Activated CD8-positive, alpha-beta memory T cell treated with anti-CD3 and anti-CD28 coated beads for 36 hours (primary cell): ENCODE measurements around the gene ZCCHC4. TPM values are rescaled to one million over a fixed set of nuclear protein-coding genes. Genes with fewer than 3 reads are reported as not detected.

ENCODE experiments used
- CTCF ChIA-PET: fragments of 350-600 bp; sonication (Branson Sonifier 250); formaldehyde crosslinking; loops from one replicate; lab custom pipeline; 2021; ENCODE audit warnings: antibody characterized with exemption; lab: Charles Lee
- POLR2A ChIA-PET: fragments of 350-600 bp; sonication (Branson Sonifier 250); formaldehyde crosslinking; loops from one replicate; lab custom pipeline; 2021; ENCODE audit warnings: antibody characterized with exemption; lab: Charles Lee
- total RNA-seq, 2 experiments: library from RNA; stranded (reverse); gene quantifications; one replicate each; pipeline ENCODE4 v1.2.3, GENCODE V29; 2021

ZCCHC4 gene
- total RNA-seq = 10 to 100 TPM; 15.3 to 15.9 TPM

GRCh38 chr4:25312496-25313200 is at the start of gene ZCCHC4:
Gene ZCCHC4, plus strand, starts transcription at chr4:25312774. Its CDS starts 36 bp downstream, at chr4:25312810.
- ChIA-PET POLR2A (interaction anchor here (0.8 to 1.8 kb wide), 7 partner anchors 8 to 152 kb away, joined by 3 to 16 read pairs (median 6); partner anchors contain the start of genes ANAPC4, PI4K2B and SEPSECS), CTCF (interaction anchor here (0.6 to 3.5 kb wide), 25 partner anchors 9 to 717 kb away, joined by 3 to 22 read pairs (median 4); partner anchors contain the start of genes ANAPC4, PI4K2B and SEPSECS)

- POLR2A ChIA-PET = no interaction called here
- CTCF ChIA-PET = no interaction called here
Observed at GRCh38 chr4:25271866-25272265, 40.7 kb upstream of the ZCCHC4 start.

GRCh38 chr4:25280210-25280609 is 32.4 kb upstream of the ZCCHC4 start:
- POLR2A ChIA-PET = no interaction called here
- CTCF ChIA-PET = interaction anchor here (0.7 kb wide), 1 partner anchor 45 kb away, joined by 3 read pairs; no protein-coding TSS in a partner anchor

GRCh38 chr4:25283948-25284347 is 28.6 kb upstream of the ZCCHC4 start:
- CTCF ChIA-PET = interaction anchor here (1.4 kb wide), 1 partner anchor 28 kb away, joined by 3 read pairs; the partner anchor contains the start of gene ZCCHC4

DNA sequence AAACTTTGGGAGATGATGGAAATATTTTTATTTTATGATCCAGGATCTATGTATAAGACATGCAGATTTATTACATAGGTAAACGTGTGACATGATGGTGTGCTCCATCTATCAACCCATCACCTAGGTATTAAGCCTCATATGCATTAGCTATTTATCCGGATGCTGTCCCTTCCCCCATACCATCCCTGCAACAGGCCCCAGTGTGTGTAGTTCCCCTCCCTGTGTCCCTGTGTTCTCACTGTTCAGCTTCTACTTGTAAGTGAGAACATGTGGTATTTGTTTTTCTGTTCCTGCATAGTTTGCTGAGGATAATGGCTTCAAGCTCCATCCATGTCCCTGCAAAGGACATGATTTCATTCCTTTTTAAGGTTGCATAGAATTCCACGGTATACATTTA is 28.1 kb upstream of the ZCCHC4 start:
- ChIA-PET CTCF (interaction anchor here (1.4 kb wide), 1 partner anchor 28 kb away, joined by 3 read pairs; the partner anchor contains the start of gene ZCCHC4), POLR2A (no interaction called here)

More at GRCh38 chr4:25283948-25284347, 28.6 kb upstream of the ZCCHC4 start:
- POLR2A ChIA-PET = no interaction called here

GRCh38 chr4:25290490-25291067 is 22.0 kb upstream of the ZCCHC4 start:
- ChIA-PET POLR2A (no interaction called here), CTCF (no interaction called here)

DNA sequence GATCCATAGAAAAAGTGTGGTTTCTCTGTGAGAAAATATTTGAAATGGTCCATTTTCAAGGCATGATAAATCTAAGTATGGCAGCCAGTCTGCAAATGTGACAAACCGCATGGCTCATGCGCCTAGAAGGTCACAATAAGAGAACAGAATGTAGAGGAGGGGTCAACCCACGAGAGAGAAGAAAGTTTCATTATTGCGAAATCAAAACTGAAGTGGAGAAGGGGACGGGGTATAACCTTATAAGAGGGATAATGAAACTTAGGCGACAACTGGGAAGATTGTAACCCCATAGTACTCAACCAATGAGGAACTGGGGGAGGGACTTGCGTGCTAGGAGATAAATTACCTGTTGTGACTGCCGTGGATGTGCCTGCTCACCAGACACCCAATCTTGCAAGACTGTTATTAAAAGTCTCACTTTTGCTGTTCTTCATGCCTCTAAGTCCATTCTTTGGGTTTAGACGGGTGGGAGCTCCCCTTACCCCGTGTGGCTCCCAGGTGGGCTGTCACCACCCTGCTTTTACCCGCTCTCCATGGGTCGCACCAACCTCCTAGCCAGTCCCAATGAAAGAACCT is 21.3 kb upstream of the ZCCHC4 start:
- ChIA-PET POLR2A (no interaction called here), CTCF (no interaction called here)

DNA sequence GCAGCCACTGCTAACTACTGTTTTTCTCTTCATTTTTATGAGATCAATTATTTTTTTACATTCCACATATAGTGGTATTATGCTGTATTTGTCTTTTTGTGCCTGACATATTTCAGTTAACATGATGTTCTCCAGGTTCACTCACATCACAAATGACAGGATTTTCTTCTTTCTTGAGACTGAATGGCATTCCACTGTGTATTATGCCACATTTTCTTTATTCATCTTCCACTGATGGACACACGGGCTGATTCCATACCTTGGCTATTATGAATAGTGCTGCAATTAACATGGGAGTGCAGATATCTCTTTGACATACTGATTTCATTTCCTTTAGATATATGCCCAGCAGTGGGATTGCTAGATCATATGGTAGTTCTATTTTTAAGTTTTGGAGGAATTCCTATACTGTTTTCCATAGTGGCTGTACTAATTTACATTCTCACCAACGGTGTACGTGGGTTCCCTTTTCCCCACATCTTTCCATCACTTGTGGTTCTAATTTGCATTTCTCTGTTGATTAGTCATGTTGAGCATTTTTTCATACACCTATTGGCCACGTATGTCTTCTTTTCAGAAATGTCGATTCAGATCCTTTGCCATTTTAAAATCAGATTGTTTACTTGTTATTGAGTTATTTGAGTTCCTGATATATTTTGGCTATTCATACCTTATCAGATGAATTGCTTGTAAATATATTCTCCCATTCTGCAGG is 14.9 kb upstream of the ZCCHC4 start:
- CTCF ChIA-PET = no interaction called here
- POLR2A ChIA-PET = no interaction called here

DNA sequence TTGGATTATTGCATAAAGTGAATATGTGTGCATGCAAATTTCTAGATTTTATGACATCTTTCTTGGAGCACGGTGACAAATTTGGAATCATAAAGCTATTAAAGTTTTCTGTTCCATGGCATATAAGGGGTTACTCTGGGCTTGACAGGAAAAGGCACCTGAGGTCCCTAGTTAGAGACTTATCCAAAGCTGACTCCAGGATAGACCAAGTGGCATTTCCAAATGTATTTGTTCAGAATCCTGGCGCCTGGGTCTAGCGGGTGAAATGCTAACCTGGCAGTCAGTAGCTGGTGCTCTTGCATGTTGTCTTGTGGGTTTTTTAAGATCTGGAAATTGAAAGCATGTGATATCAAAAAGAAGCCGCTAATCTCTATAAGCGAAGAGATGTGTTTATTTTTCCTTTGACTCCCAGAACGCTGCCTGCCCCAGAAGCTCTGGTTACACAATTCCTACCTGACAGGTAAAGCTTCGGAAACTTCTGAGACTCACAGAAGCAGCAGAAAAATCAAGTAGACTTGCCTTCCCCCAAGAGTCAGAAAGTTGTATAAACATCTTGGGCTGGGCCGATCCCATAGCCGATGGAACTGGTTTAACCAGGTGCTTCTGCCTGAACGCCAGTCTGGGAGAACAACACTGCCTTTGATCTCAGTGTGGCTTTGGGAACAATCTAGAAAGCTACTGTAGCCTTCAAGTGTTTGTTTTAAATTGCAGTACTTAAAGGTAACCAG is 12.9 kb upstream of the ZCCHC4 start:
- ChIA-PET CTCF (interaction anchor here (1.0 to 2.1 kb wide), 2 partner anchors 11 to 13 kb away, joined by 3 to 9 read pairs; partner anchors contain the start of gene ZCCHC4), POLR2A (no interaction called here)

GRCh38 chr4:25301471-25301870 is 11.1 kb upstream of the ZCCHC4 start:
- ChIA-PET POLR2A (no interaction called here), CTCF (no interaction called here)

DNA sequence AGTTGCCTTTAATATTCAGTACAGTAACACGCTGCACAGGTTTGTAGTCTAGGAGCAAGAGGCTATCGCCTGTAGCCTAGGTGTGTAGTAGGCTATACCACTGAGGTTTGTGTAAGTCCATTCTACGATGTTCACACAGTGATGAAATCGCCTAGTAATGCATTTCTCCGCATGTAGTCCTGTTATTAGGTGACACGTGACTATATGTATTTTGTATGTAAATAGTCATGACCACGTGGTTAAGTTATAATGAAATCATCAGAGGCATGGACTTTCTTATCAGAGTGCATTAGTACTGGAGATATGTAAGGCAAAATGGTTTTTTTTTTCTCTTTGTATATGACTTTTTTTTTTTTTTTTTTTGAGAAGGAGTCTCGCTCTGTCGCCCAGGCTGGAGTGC is 9.9 kb upstream of the ZCCHC4 start:
- POLR2A ChIA-PET = no interaction called here
- CTCF ChIA-PET = interaction anchor here (1.9 kb wide), 1 partner anchor 10 kb away, joined by 6 read pairs; the partner anchor contains the start of gene ZCCHC4

DNA sequence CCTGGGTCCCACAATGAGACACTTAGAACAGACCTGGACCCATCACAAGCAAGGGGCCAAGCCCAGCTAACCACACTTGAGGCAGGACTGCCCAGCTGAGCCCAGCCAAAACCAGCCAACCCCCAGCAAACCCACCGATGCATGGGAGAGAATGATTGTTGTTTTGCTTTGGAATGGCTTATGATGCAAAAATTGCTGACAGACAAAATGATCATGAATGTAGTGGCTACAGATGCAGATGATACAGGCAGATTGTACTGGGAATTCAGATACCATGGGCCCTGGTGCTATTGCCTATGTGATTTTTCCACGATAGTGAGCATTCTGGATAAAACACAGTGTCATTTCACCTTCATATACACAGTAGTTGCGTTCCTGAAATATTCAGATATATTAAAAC is 9.0 kb upstream of the ZCCHC4 start:
- CTCF ChIA-PET = interaction anchor here (1.9 kb wide), 1 partner anchor 9 kb away, joined by 6 read pairs; the partner anchor contains the start of gene ZCCHC4
- POLR2A ChIA-PET = no interaction called here

DNA sequence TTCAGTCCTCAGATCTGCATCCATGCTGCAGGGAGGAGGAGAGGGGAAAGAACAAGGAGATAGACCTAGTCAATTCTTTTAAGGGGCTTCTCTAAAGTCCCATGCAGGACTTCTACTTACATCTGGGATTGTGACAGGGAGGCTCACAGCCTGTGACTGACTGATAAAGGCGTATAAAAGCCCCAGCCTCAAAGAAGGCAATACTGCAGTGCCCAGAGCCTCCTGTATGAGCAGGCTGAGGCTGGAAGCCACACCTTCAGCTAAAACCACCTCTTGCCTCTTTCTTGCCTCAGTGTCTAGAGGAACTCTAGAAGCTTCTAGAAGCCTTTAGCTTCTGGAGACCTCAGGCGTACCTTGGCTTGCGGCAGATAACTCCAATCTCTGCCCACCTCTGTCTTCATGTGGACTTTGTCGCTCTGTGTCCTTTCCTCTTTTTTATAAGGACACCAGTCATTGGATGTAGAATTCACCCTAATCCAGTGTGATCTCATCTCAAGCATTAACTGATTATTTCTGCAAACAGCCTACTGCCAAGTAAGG is 6.0 kb upstream of the ZCCHC4 start:
- CTCF ChIA-PET = no interaction called here

DNA sequence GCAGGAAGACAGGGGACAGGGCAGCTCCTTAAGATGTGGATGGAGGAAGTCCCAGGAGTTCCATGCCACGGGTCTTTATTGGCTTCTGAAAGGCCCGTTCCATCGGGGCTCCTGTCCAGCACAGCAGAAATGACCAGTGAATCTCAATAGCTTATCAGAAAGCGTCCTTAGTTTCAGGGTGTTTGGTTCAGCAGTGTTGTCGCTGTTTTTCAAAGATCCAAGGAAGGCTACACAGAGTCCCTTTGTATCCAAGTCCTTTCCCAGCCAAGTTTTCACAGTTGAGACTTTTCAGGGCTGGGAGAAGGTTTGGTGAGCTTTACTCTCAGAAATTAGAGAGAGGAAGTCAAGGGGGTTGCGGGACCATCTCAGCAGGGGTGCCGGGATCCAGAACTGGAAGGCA is 5.0 kb upstream of the ZCCHC4 start:
- CTCF ChIA-PET = no interaction called here
- POLR2A ChIA-PET = no interaction called here

More for the DNA sequence above, 6.0 kb upstream of the ZCCHC4 start:
- POLR2A ChIA-PET = no interaction called here

DNA sequence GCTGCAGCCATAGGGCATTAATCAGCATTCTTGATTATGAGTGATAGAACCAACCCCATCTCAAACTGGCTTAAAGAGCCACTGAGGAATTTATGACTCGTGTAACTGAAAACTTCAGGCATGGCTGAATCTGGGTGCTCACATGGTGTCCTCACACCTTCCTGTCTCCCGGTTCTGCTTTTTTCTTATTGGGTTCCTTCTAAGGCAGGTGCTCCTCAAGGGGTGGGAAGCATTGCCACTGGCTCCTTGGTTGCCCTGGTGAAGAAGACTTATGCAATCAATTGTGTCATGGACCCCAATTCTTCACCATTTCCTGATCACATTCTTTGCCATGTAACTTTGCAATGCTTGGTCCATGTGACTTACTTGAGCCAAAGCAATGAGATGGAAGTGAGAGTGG is 4.3 kb upstream of the ZCCHC4 start:
- CTCF ChIA-PET = no interaction called here
- POLR2A ChIA-PET = no interaction called here

DNA sequence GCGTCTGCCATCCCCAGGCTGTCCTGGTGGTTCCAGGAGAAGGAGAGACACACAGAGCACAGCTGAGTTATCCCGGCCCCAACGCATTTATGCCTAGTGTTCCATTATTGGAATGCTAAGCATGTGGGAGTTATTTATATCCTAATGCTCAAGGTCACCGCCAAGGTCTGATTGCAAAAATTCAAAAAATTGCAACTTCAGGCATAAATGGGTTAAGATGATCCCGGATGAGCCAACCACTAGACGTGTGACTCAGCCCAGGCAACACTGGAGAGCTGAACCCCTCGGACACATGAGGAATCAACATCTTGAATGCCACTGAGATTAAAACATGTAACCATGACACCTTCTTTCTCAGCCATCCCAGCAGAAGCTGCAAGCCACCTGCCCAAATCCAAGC is 3.8 kb upstream of the ZCCHC4 start:
- CTCF ChIA-PET = no interaction called here
- POLR2A ChIA-PET = no interaction called here

GRCh38 chr4:25310066-25310802 is 2.3 kb upstream of the ZCCHC4 start:
- POLR2A ChIA-PET = no interaction called here
- CTCF ChIA-PET = interaction anchor here (1.3 kb wide), 1 partner anchor 11 kb away, joined by 3 read pairs; no protein-coding TSS in a partner anchor

DNA sequence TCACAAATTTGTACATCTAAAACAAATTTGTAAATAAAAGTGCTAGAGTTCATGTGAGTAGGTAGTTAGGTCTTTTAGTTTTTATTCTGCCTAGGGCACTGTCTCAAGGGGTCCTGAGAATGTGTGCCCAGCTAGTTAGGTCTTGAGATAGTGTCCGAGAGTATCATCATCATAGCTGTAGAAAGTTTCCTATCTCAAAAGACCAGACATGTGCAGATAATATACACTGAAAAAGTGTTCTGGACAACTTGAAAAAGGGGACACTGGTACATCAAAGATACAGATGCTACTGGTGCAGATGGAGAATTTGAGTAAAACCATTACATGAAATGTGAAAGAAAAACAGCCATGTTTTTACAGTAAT is 1.8 kb upstream of the ZCCHC4 start:
- ChIA-PET POLR2A (no interaction called here), CTCF (interaction anchor here (0.6 to 2.1 kb wide), 3 partner anchors 12 to 77 kb away, joined by 3 to 18 read pairs (median 6); partner anchors contain the start of gene PI4K2B)
